ENCODE results near the gene FOXD3. TPM values are rescaled to one million over a fixed set of nuclear protein-coding genes. Genes with fewer than 3 reads are reported as not detected.
"Not testable (repeated sequence)": the region's sequence is repeated elsewhere in the genome, so short reads cannot be mapped to it uniquely, and the experiment has no call there.

Gene FOXD3
- total RNA-seq, 2 donors from 2014 or later = 0.82 to 2.9 TPM

- TF ChIP-seq, protein P1, sequence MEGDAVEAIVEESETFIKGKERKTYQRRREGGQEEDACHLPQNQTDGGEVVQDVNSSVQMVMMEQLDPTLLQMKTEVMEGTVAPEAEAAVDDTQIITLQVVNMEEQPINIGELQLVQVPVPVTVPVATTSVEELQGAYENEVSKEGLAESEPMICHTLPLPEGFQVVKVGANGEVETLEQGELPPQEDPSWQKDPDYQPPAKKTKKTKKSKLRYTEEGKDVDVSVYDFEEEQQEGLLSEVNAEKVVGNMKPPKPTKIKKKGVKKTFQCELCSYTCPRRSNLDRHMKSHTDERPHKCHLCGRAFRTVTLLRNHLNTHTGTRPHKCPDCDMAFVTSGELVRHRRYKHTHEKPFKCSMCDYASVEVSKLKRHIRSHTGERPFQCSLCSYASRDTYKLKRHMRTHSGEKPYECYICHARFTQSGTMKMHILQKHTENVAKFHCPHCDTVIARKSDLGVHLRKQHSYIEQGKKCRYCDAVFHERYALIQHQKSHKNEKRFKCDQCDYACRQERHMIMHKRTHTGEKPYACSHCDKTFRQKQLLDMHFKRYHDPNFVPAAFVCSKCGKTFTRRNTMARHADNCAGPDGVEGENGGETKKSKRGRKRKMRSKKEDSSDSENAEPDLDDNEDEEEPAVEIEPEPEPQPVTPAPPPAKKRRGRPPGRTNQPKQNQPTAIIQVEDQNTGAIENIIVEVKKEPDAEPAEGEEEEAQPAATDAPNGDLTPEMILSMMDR (IDR thresholded peaks at IDR 0.05) = no peak
- TF ChIP-seq POLR2AphosphoS5 (IDR thresholded peaks at IDR 0.05) (no peak), POLR2A (IDR thresholded peaks at IDR 0.05) (no peak)
- no peak overlapping the region for H3K27ac ChIP-seq
- 89% methylated on average over 2 of the region's 2 CpGs for whole genome bisulfite sequencing
- no peaks in the 10 kb centered on the region for H3K4me1 ChIP-seq (replicated peaks)
- no peaks in the 10 kb centered on the region for H3K9me3 ChIP-seq
- no peaks in the 10 kb centered on the region for H3K36me3 ChIP-seq
- no peak for DNase-seq (ENCODE audit: low spot score)
- no peak overlapping the region for H3K4me3 ChIP-seq
- intact Hi-C loops (cut with DNase I) = no loop called here
- no peaks in the 10 kb centered on the region for H3K27me3 ChIP-seq (replicated peaks; ENCODE audit: insufficient read depth)
Measured at GRCh38 chr1:63352736-63353135, 30.4 kb downstream of the FOXD3 start.

- H3K36me3 ChIP-seq; H3K4me3 ChIP-seq; intact Hi-C loops (cut with DNase I); H3K4me1 ChIP-seq (replicated peaks); H3K27me3 ChIP-seq (replicated peaks; ENCODE audit: insufficient read depth); H3K9me3 ChIP-seq; DNase-seq (ENCODE audit: low spot score); H3K27ac ChIP-seq: not testable (repeated sequence)
- WGBS = 89% methylated on average over 2 of the region's 2 CpGs
Measured at GRCh38 chr1:63356234-63356633, 33.9 kb downstream of the FOXD3 start.

GRCh38 chr1:63359561-63359960 lies 37.2 kb downstream of the FOXD3 start:
- WGBS = 87% methylated on average over 5 of the region's 5 CpGs
- Histone ChIP-seq H3K4me3 (no peak overlapping the region), H3K27ac (no peak overlapping the region), H3K36me3 (no peaks in the 10 kb centered on the region), H3K9me3 (no peaks in the 10 kb centered on the region), H3K4me1 (replicated peaks) (no peaks in the 10 kb centered on the region), H3K27me3 (replicated peaks; ENCODE audit: insufficient read depth) (no peaks in the 10 kb centered on the region)
- TF ChIP-seq POLR2A (IDR thresholded peaks at IDR 0.05) (no peak), POLR2AphosphoS5 (IDR thresholded peaks at IDR 0.05) (no peak)
- TF ChIP-seq, protein P1 (IDR thresholded peaks at IDR 0.05) = no peak
- intact Hi-C loops (cut with DNase I) = no loop called here
- no peak for DNase-seq (ENCODE audit: low spot score)

DNA sequence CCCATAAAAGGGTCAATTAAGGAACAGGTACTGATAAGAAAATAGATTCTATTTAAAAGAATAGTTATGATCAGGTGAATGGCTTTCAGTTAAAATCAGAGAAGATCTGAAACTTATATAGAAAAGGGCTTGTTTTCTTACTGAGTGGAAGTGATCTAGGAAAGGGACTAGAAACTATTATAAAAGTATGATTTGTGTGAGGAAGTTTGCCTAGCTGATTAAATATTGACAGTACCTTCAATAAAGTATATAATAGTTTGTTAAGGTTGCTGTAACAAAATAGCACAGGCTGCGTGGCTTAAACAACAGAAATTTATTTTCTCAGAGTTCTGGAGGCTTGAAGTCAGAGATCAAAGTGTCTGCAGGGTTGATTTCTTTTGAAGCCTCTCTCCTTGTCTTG lies 39.7 kb downstream of the FOXD3 start:
- no peak for DNase-seq (ENCODE audit: low spot score)
- Histone ChIP-seq H3K4me3 (no peak overlapping the region), H3K36me3 (no peaks in the 10 kb centered on the region), H3K4me1 (replicated peaks) (no peaks in the 10 kb centered on the region), H3K27me3 (replicated peaks; ENCODE audit: insufficient read depth) (no peaks in the 10 kb centered on the region), H3K27ac (no peak overlapping the region), H3K9me3 (no peaks in the 10 kb centered on the region)
- TF ChIP-seq POLR2AphosphoS5 (IDR thresholded peaks at IDR 0.05) (peak; percentile 60), POLR2A (IDR thresholded peaks at IDR 0.05) (no peak)
- WGBS = 45% methylated on average over 1 of the region's 1 CpG
- intact Hi-C loops (cut with DNase I) = no loop called here

GRCh38 chr1:63362578-63362977 lies 40.2 kb downstream of the FOXD3 start:
- 96% methylated on average over 1 of the region's 1 CpG for WGBS
- no peak overlapping the region for H3K4me3 ChIP-seq
- TF ChIP-seq POLR2AphosphoS5 (IDR thresholded peaks at IDR 0.05) (no peak), POLR2A (IDR thresholded peaks at IDR 0.05) (no peak)
- TF ChIP-seq, protein P1 (IDR thresholded peaks at IDR 0.05) = no peak
- H3K27me3 ChIP-seq (replicated peaks; ENCODE audit: insufficient read depth) = no peaks in the 10 kb centered on the region
- intact Hi-C loops (cut with DNase I) = no loop called here
- DNase-seq (ENCODE audit: low spot score) = no peak
- H3K27ac ChIP-seq = no peak overlapping the region
- no peaks in the 10 kb centered on the region for H3K4me1 ChIP-seq (replicated peaks)
- no peaks in the 10 kb centered on the region for H3K36me3 ChIP-seq
- H3K9me3 ChIP-seq = no peaks in the 10 kb centered on the region

DNA sequence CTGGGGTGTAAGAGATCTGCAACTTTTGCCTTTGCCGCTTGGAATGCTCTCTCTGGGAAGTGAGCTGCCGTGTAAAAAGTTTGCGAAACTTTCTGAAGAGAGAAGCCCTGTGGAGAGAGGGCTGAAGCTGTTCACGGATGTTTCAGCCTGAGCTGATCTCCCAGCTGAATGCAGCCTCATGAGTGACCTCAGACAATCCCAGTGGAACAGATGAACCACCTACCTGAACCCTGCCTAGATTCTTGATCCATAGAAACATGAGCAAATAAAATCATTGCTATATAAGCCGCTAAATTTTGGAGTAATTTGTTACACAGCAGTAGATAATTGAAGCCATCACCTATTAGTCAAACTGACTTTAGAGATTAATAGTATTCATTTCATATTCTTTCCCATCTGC lies 40.6 kb downstream of the FOXD3 start:
- TF ChIP-seq POLR2AphosphoS5 (IDR thresholded peaks at IDR 0.05) (no peak), POLR2A (IDR thresholded peaks at IDR 0.05) (no peak)
- TF ChIP-seq, protein P1 (IDR thresholded peaks at IDR 0.05) = no peak
- intact Hi-C loops (cut with DNase I) = no loop called here
- H3K27me3 ChIP-seq (replicated peaks; ENCODE audit: insufficient read depth) = no peaks in the 10 kb centered on the region
- no peaks in the 10 kb centered on the region for H3K9me3 ChIP-seq
- H3K4me1 ChIP-seq (replicated peaks) = no peaks in the 10 kb centered on the region
- DNase-seq (ENCODE audit: low spot score) = no peak
- WGBS = 85% methylated on average over 5 of the region's 5 CpGs
- H3K4me3 ChIP-seq = no peak overlapping the region
- no peaks in the 10 kb centered on the region for H3K36me3 ChIP-seq
- H3K27ac ChIP-seq = no peak overlapping the region

All from prostate gland (tissue), 2 donors.